HepG2 (cell line): ENCODE measurements around the gene ARHGEF40. TPM values are rescaled to one million over a fixed set of nuclear protein-coding genes. Genes with fewer than 3 reads are reported as not detected.
A peak's percentile ranks its signal among the peaks of the same experiment; 100 is the strongest.

Source experiments
- BCLAF1 ChIP-seq: fragments of 450-650 bp; IDR thresholded peaks from 2 replicates; pipeline ENCODE4 v1.6.1; 2017; ENCODE audit warnings: mild to moderate bottlenecking
- ELF4 ChIP-seq: sonication (generic); formaldehyde crosslinking; IDR thresholded peaks from 2 replicates; pipeline ENCODE4 v1.5.0; 2020; ENCODE audit warnings: missing genetic modification reagents, mild to moderate bottlenecking, moderate library complexity, borderline replicate concordance
- ETV5 ChIP-seq: IDR thresholded peaks from 2 replicates; pipeline ENCODE4 v1.6.1; 2018; ENCODE audit warnings: missing biosample characterization, missing genetic modification reagents, inconsistent platforms, borderline replicate concordance
- FIP1L1 ChIP-seq: fragments of 200-400 bp; formaldehyde crosslinking; IDR thresholded peaks from 2 replicates; pipeline ENCODE4 v1.6.1; 2018; ENCODE audit warnings: low read depth, mild to moderate bottlenecking, low read length, moderate library complexity, borderline replicate concordance; ENCODE audit not compliant: insufficient read depth
- GZF1 ChIP-seq: sonication (generic); formaldehyde crosslinking; IDR thresholded peaks from 2 replicates; pipeline ENCODE4 v1.5.1; 2020; ENCODE audit warnings: mild to moderate bottlenecking, missing genetic modification reagents
- HDAC6 ChIP-seq: fragments of 200-600 bp; sonication (generic); IDR thresholded peaks from 2 replicates; pipeline ENCODE4 v1.7.0; 2017; ENCODE audit warnings: mild to moderate bottlenecking, antibody characterized with exemption, low read length, low read depth
- HNF4A ChIP-seq: sonication (generic); formaldehyde crosslinking; IDR thresholded peaks from 2 replicates; pipeline ENCODE4 v1.4.0; 2020; ENCODE audit warnings: missing genetic modification reagents
- IKZF1 ChIP-seq: fragments of 450-650 bp; IDR thresholded peaks from 2 replicates; pipeline ENCODE4 v1.7.1; 2016
- MIER3 ChIP-seq: IDR thresholded peaks from 2 replicates; pipeline ENCODE4 v1.6.1; 2016; ENCODE audit warnings: missing compliant biosample characterization, borderline replicate concordance
- NBN ChIP-seq: fragments of 450-650 bp; conservative IDR thresholded peaks from 2 replicates; pipeline ENCODE4 v1.6.1; 2017
- PHF8 ChIP-seq: sonication (generic); formaldehyde crosslinking; IDR thresholded peaks from 2 replicates; pipeline ENCODE4 v1.5.0; 2020; ENCODE audit warnings: missing genetic modification reagents
- RBAK ChIP-seq: sonication (generic); formaldehyde crosslinking; IDR thresholded peaks from 2 replicates; pipeline ENCODE4 v1.5.1; 2020; ENCODE audit warnings: mild to moderate bottlenecking, missing genetic modification reagents
- REL ChIP-seq: sonication (generic); formaldehyde crosslinking; conservative IDR thresholded peaks from 2 replicates; pipeline ENCODE4 v1.8.0; 2022; ENCODE audit warnings: mild to moderate bottlenecking, missing genetic modification reagents, moderate library complexity
- SALL2 ChIP-seq: sonication (generic); formaldehyde crosslinking; IDR thresholded peaks from 2 replicates; pipeline ENCODE4 v1.8.1; 2023; ENCODE audit warnings: mild to moderate bottlenecking, missing genetic modification reagents, inconsistent platforms
- TBL1XR1 ChIP-seq: fragments of 150-350 bp; IDR thresholded peaks from 2 replicates; pipeline ENCODE4 v1.6.1; 2014; ENCODE audit warnings: borderline replicate concordance, low read length; ENCODE audit not compliant: partially characterized antibody
- TFAP4 ChIP-seq: sonication (generic); IDR thresholded peaks from 2 replicates; pipeline ENCODE4 v1.6.1; 2016; ENCODE audit warnings: low read depth, borderline replicate concordance
- TRIM24 ChIP-seq: sonication (generic); formaldehyde crosslinking; IDR thresholded peaks from 2 replicates; pipeline ENCODE4 v1.8.0; 2022; ENCODE audit warnings: mild to moderate bottlenecking, missing genetic modification reagents
- ZFY ChIP-seq: sonication (generic); formaldehyde crosslinking; IDR thresholded peaks from 2 replicates; pipeline ENCODE4 v1.4.0; 2020; ENCODE audit warnings: missing genetic modification reagents
- ZNF10 ChIP-seq: sonication (generic); formaldehyde crosslinking; IDR thresholded peaks from 2 replicates; pipeline ENCODE4 v1.4.0; 2020; ENCODE audit warnings: mild to moderate bottlenecking, low read depth, missing genetic modification reagents, borderline replicate concordance
- ZNF253 ChIP-seq: sonication (generic); formaldehyde crosslinking; IDR thresholded peaks from 2 replicates; pipeline ENCODE4 v1.8.0; 2022; ENCODE audit warnings: mild to moderate bottlenecking, missing genetic modification reagents, borderline replicate concordance
- ZNF274 ChIP-seq: sonication (generic); formaldehyde crosslinking; IDR thresholded peaks from 2 replicates; pipeline ENCODE4 v1.5.1; 2020; ENCODE audit warnings: mild to moderate bottlenecking, missing genetic modification reagents
- ZNF343 ChIP-seq: sonication (generic); formaldehyde crosslinking; IDR thresholded peaks from 2 replicates; pipeline ENCODE4 v1.4.0; 2020; ENCODE audit warnings: mild to moderate bottlenecking, missing genetic modification reagents
- ZNF720 ChIP-seq: sonication (generic); formaldehyde crosslinking; IDR thresholded peaks from 2 replicates; pipeline ENCODE4 v1.4.0; 2020; ENCODE audit warnings: missing genetic modification reagents
- ZNF792 ChIP-seq: IDR thresholded peaks from 2 replicates; pipeline ENCODE4 v1.6.1; 2016
- polyA plus RNA-seq, 8 experiments: library from polyadenylated mRNA; depleted of rRNA in 3 of 8; stranded (reverse) in 7 of 8; unstranded in 1 of 8; fragments of >200 nt; fragmentation: Illumina TruSeq in 4 of 8; extraction: Trizol in 4 of 8; gene quantifications; 2 replicates each; pipeline versions ENCODE4 v1.2.1 to v1.2.3, GENCODE V29; 2011 to 2016; ENCODE audit warnings: low read depth in 4 of 8, missing spikeins in 1 of 8, mixed read lengths in 1 of 8; ENCODE audit not compliant: insufficient read depth in 1 of 8
- total RNA-seq, 5 experiments: library from RNA; depleted of rRNA; stranded (reverse); fragments of >200 nt; fragmentation: Illumina TruSeq; extraction: Trizol; gene quantifications; 2 replicates each; pipeline ENCODE4 v1.2.3, GENCODE V29; 2016; ENCODE audit warnings: low read depth in 1 of 5
- TF ChIP-seq, protein P1 (sequence below), 2 experiments: sonication (generic) in 1 of 2; formaldehyde crosslinking in 1 of 2; IDR thresholded peaks; 2 replicates each; pipeline versions ENCODE4 v1.4.0 to v1.6.1; 2016 to 2020; ENCODE audit warnings: borderline replicate concordance in 1 of 2, low read depth in 1 of 2, mild to moderate bottlenecking in 1 of 2, missing genetic modification reagents in 1 of 2

The ARHGEF40 gene
- total and polyA plus RNA-seq, 2 of the 13 experiments (the other 11 are each of a cell fraction or from before 2014, with no cell fraction given), result 28.1 to 78.1 TPM

DNA sequence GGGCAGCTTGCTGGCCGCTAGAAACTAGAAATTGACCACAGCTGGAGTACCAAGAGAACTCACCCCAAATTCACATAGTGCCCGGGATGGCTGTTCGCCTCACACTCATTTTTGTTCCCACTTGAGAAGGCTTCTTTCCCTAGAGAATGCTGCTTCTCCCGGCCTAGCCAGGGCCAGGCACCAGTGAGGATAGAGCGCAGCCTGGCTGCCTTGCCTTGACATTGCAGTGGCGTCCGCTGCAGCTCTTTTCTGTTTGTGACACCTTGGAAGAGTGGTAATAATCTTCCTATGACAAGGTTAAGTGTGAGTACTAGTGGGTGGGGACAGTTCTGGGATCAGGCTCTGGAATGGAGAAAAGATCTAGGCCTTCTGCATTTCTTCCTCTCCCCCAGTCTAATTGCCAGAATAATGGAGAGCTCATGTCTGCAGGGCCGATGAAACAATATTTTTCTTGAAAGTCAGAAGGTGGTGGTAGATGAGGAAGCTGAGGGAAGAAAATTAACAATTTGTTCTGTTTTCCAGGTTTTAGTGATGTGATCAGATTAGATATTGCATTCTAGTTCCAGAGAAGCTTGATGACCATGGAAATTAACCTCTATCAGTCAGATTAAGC lies 34.5 kb downstream of the ARHGEF40 start (continued):
- TF ChIP-seq TFAP4, result peak; percentile 59; the same call in 1 of the 2 replicates
- no peak for TF ChIP-seq NBN
- TF ChIP-seq PHF8, result no peak
- no peak for TF ChIP-seq HDAC6
- TF ChIP-seq HNF4A (CRISPR knock-in tag), result no peak
- no peak for TF ChIP-seq REL (CRISPR knock-in tag)
- TF ChIP-seq, protein P1, sequence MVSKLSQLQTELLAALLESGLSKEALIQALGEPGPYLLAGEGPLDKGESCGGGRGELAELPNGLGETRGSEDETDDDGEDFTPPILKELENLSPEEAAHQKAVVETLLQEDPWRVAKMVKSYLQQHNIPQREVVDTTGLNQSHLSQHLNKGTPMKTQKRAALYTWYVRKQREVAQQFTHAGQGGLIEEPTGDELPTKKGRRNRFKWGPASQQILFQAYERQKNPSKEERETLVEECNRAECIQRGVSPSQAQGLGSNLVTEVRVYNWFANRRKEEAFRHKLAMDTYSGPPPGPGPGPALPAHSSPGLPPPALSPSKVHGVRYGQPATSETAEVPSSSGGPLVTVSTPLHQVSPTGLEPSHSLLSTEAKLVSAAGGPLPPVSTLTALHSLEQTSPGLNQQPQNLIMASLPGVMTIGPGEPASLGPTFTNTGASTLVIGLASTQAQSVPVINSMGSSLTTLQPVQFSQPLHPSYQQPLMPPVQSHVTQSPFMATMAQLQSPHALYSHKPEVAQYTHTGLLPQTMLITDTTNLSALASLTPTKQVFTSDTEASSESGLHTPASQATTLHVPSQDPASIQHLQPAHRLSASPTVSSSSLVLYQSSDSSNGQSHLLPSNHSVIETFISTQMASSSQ (IDR thresholded peaks at IDR 0.05; ENCODE audit: low read depth), result no peak
- TF ChIP-seq, protein P1 (CRISPR knock-in tag; IDR thresholded peaks at IDR 0.05; ENCODE audit: borderline replicate concordance), result no peak
- TF ChIP-seq TBL1XR1, result no peak
- TF ChIP-seq ZNF343 (CRISPR knock-in tag), result no peak
- no peak for TF ChIP-seq ETV5 (CRISPR knock-in tag)
- no peak for TF ChIP-seq FIP1L1
- TF ChIP-seq ZNF253 (CRISPR knock-in tag), result no peak
- TF ChIP-seq TRIM24, result no peak
- no peak; the same call in 1 of the 2 replicates for TF ChIP-seq GZF1
- no peak; the same call in 1 of the 2 replicates for TF ChIP-seq RBAK (CRISPR knock-in tag)
- TF ChIP-seq SALL2, result no peak
- no peak for TF ChIP-seq ZNF10 (CRISPR knock-in tag)
- TF ChIP-seq MIER3 (CRISPR knock-in tag), result no peak
- no peak for TF ChIP-seq ZNF720
- no peak for TF ChIP-seq ELF4 (CRISPR knock-in tag)
- no peak; the same call in 1 of the 2 replicates for TF ChIP-seq ZNF274 (CRISPR knock-in tag)
- no peak for TF ChIP-seq ZNF792
- no peak for TF ChIP-seq ZFY (CRISPR knock-in tag)
- TF ChIP-seq IKZF1, result no peak
- TF ChIP-seq BCLAF1, result no peak
